NCI-H510A treated with DMSO at 0.1 percent for 48 hours (cell line): ENCODE data around the gene RAB20.

ENCODE experiments used
- DNase-seq: peaks from one replicate; lab custom pipeline; 2025; lab: John Stamatoyannopoulos, UW

The RAB20 gene

DNA sequence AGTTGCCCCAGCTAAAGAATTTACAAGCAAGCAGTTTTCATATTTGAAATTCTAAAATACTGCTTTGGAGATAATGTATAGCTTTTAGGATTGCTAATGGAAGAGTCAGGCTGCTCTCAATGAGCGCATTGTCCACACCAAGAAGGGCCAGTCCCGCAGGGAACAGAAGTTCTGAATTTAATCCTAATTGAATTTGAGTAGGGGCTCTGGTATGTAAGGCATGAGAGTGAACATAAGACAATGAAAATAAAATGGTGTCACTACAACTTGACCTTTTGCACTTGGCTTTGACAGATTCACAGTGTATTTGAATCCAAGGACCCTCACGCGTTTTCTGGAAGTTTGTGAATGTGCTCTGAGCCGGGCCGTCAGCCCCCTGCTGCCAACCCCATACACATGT is 32.6 kb downstream of the RAB20 start:
- no peak for DNase-seq

DNA sequence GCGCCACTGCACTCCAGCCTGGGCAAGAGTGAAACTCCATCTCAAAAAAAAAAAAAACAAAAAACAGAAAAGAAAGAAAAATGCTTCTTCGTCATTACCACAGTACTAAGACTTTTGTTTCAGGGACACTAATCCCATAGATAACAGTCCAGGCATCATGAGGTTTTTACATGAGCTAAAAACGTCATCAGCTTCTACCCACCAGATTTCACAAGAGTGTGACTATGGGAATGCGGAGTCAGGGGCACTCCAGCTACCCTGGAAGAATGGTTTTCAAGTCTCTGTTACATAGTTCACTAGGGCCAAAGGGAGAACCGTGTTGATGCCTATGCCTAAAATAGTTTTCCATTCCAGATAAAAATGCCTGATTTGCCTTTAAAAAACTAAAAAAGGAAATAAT is 33.2 kb downstream of the RAB20 start:
- no peak for DNase-seq

- DNase-seq, result peak; percentile 100
Observed at GRCh38 chr13:110525328-110526319, 35.9 kb downstream of the RAB20 start.

GRCh38 chr13:110524541-110525257 is 36.8 kb downstream of the RAB20 start:
- peak; percentile 90 for DNase-seq

- DNase-seq, result no peak
Observed at GRCh38 chr13:110523838-110524540, 37.5 kb downstream of the RAB20 start.

- DNase-seq, result no peak
Observed at GRCh38 chr13:110523180-110523579, 38.3 kb downstream of the RAB20 start.

- no peak for DNase-seq
Observed at GRCh38 chr13:110522721-110523120, 38.8 kb downstream of the RAB20 start.

- DNase-seq, result no peak
Observed at GRCh38 chr13:110521946-110522345, 39.6 kb downstream of the RAB20 start.

- DNase-seq, result peak; percentile 53
Observed at GRCh38 chr13:110521296-110521680, 40.2 kb downstream of the RAB20 start.

GRCh38 chr13:110520431-110521295 is 40.9 kb downstream of the RAB20 start:
- peak; percentile 53 for DNase-seq

GRCh38 chr13:110519506-110519905 is 42.0 kb downstream of the RAB20 start:
- DNase-seq, result no peak

DNA sequence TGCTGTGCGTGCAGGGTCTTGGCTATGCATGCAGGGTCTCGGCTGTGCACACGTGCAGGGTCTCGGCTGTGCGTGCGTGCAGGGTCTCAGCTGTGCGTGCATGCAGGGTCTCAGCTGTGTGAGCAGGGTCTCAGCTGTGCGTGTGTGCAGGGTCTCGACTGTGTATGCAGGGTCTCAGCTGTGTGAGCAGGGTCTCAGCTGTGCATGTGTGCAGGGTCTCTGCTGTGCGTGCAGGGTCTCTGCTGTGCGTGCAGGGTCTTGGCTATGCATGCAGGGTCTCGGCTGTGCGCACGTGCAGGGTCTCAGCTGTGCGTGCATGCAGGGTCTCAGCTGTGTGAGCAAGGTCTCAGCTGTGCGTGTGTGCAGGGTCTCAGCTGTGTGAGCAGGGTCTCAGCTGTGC is 42.5 kb downstream of the RAB20 start:
- DNase-seq, result no peak

GRCh38 chr13:110518571-110518970 is 43.0 kb downstream of the RAB20 start:
- DNase-seq, result no peak

DNA sequence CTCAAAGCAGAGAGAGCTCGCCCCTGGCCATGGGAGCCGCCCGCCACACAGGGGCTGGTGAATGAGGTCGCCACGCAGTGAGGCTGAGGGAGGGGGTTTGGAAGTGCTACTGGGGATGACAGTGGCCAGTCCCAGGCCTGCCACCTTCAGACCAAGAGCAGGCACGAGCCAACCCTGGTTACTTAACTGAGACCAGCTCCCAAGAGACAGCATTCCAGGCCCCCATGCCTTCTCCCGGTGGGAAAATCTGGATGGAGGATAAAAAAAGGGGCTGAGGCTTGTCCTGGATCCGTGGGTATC is 43.3 kb downstream of the RAB20 start:
- no peak for DNase-seq

DNA sequence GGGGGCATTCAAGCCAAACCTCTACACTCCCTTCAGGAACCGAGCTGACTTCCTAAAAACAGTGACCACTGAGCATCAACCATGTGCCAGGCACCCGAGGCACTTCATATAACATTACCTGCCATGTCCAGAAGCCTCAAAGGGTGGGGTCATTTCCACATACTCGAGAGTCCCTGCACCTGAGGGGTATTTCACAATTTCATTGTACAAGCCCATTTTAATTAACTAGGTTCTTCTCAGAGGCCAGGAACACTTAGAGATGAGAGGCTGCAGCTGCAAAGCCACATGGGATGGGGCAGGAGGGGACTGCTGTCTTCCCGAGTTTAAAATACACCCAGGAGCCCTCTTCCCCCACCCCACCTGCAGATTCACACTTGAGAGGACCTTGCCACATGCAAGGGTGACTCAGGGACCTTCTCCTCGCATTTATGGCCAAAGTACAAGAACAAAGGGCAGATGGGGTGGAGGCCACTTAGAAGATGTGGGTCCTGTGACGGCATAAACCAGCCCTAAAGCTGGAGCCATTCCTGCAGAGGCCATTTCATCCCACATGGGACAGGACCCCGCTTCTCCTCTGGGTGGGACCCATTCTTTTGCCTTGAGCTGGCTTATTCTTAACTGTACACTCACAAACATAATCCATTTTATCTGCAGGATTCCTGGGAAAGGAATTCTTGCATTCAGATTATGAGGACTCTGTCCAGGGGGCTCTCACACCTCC is 43.9 kb downstream of the RAB20 start:
- peak; percentile 50 for DNase-seq

GRCh38 chr13:110516500-110516899 is 45.0 kb downstream of the RAB20 start:
- no peak for DNase-seq

DNA sequence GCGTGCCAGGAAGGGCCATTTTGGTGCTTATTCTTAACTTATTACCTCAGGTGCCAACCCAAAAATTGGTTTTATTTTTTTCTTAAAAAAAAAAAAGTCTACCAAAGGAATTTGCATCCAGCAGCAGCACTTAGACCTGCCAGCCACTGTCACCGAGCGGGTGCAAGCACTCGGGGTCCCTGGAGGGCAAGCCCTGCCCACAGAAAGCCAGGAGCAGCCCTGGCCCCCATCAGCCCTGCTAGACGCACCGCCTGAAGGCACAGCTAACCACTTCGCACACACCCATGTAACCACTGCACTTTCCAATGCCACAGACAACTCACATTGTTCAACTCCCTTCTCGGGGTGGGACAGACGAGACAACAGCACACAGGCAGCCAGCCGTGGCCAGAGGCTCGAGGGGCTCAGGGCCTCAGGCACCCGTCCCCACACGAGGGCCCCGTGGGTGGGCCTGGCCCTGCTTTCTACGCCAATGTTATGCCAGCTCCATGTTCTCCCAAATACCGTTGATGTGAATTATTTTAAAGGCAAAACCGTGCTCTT is 49.3 kb downstream of the RAB20 start:
- no peak for DNase-seq

GRCh38 chr13:110511509-110512181 is 49.9 kb downstream of the RAB20 start:
- DNase-seq, result no peak

DNA sequence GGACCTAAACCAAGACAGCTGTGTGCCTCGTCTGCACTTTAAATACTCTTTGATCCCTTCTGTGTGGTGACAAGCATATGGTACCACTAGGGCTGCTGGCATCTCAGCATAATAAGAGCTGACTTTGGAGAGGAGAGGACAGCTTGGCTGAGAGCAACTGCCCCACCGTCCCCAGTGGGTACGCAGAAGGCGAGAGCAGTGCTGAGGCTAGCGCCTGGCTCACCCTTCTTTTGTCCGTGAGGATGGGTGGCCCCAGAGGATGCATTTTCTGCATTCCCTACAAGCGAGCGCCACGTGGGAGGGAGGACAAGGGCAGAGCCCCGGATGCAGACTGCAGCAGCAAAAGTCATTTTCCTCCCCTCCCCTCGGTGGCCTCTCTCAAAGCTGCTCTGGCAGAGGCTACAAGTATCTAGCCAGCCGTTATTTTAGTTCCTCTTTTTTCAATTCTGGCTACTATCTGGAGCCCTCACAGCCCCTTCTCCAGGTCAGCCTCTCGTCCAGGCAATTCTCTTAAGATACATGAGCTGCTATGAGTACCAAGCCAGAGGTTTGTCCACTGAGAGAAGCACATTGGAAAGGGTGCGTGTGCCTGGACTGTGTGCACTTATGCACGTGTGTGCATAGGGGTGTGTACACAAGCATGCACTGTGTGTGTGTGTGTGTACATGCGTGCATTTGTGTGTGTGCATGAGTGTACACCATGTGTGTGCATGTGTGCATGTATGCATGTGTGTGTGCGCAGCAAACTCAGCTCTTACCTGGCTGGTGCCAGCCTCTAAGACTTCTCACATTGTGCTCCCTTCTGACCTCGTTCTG is 51.3 kb downstream of the RAB20 start:
- DNase-seq, result no peak
